NB4 (cell line): ENCODE measurements around the gene CMC2.

ENCODE experiments used
- DNase-seq: peaks from one replicate; pipeline ENCODE4 v3.0.0; 2010; ENCODE audit warnings: low read depth
- H3K4me3 ChIP-seq: one replicate; pipeline ENCODE4 v1.5.1; 2011; ENCODE audit warnings: mild to moderate bottlenecking, low read depth, low read length, moderate library complexity
- CTCF ChIP-seq: IDR thresholded peaks from one replicate; pipeline ENCODE4 v1.5.1; 2012; ENCODE audit warnings: low read depth, low read length
- MAX ChIP-seq: IDR thresholded peaks from 2 replicates; pipeline ENCODE4 v1.6.1; 2011; ENCODE audit warnings: low read depth, low read length
- MYC ChIP-seq: IDR thresholded peaks from 2 replicates; pipeline ENCODE4 v1.6.1; 2011; ENCODE audit warnings: low read depth, low read length
- POLR2A ChIP-seq: IDR thresholded peaks from 2 replicates; pipeline ENCODE4 v1.6.1; 2011; ENCODE audit warnings: mild to moderate bottlenecking; ENCODE audit not compliant: insufficient read length; ENCODE audit errors: extremely low read depth

CMC2 gene

GRCh38 chr16:81018496-81018895, 11.8 kb upstream of the CMC2 start:
- no peak for TF ChIP-seq MAX
- TF ChIP-seq POLR2A = no peak
- no peak for TF ChIP-seq CTCF
- no peak for TF ChIP-seq MYC
- H3K4me3 ChIP-seq = no peak overlapping the region
- DNase-seq = no peak

DNA sequence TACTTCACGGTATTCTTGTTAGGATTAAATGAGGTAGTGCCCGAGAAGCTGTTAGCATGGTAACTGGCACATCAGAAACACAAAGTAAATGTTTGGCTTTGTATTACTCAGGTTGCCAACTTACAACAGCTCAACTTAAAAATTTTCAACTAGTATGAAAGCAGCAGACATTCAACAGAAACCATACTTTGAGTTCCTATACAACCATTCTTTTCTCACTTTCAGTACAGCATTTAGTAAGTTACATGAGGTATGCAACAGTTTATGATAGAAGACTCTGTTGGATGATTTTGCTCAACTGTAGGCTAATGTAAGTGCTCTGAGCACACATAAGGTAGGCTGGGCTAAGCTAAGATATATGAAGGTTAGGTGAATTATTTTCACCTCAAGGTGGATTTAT, 8.0 kb upstream of the CMC2 start:
- TF ChIP-seq CTCF (no peak), POLR2A (no peak), MYC (no peak), MAX (no peak)
- no peak for DNase-seq

GRCh38 chr16:81012974-81013373, 6.3 kb upstream of the CMC2 start:
- TF ChIP-seq CTCF (no peak), MYC (no peak), MAX (no peak), POLR2A (no peak)
- DNase-seq = no peak
- no peak overlapping the region for H3K4me3 ChIP-seq

More for the DNA sequence above, 8.0 kb upstream of the CMC2 start:
- H3K4me3 ChIP-seq = no peak overlapping the region

GRCh38 chr16:81008505-81008789, 1.8 kb upstream of the CMC2 start:
- H3K4me3 ChIP-seq = peak overlapping the region; percentile 65
- no peak for DNase-seq
- no peak for TF ChIP-seq MAX
- TF ChIP-seq POLR2A = no peak
- no peak for TF ChIP-seq MYC
- no peak for TF ChIP-seq CTCF

- H3K4me3 ChIP-seq = peak overlapping the region; percentile 65
- peak; percentile 79 for DNase-seq
- TF ChIP-seq MYC = no peak
- no peak for TF ChIP-seq POLR2A
- TF ChIP-seq CTCF = no peak
- TF ChIP-seq MAX = no peak
Observed at GRCh38 chr16:81006211-81006812, 373 bp downstream of the CMC2 start.
